CD8-positive, alpha-beta memory T cell (primary cell): Measurements from ENCODE around the gene AOPEP. TPM values are rescaled to one million over a fixed set of nuclear protein-coding genes. Genes with fewer than 3 reads are reported as not detected.
A peak's percentile ranks its signal among the peaks of the same experiment; 100 is the strongest.
"Not testable (repeated sequence)": the region's sequence is repeated elsewhere in the genome, so short reads cannot be mapped to it uniquely, and the experiment has no call there.

ENCODE experiments used
- CTCF ChIA-PET: fragments of 350-600 bp; sonication (Branson Sonifier 250); formaldehyde crosslinking; loops from one replicate; lab custom pipeline; 2021; ENCODE audit warnings: antibody characterized with exemption; lab: Charles Lee
- POLR2A ChIA-PET: fragments of 350-600 bp; sonication (Branson Sonifier 250); formaldehyde crosslinking; loops from one replicate; lab custom pipeline; 2021; ENCODE audit warnings: antibody characterized with exemption; lab: Charles Lee
- DNase-seq, 5 donors: peaks; one replicate each; pipeline versions ENCODE4 v3.0.0 to v3.0.0-alpha.2; 2020 to 2022; ENCODE audit warnings: mixed read lengths in 1 of 5
- H3K27ac ChIP-seq: one replicate; pipeline ENCODE4 v1.7.0; 2013; ENCODE audit warnings: low read depth, mild to moderate bottlenecking, low read length, moderate library complexity
- H3K27me3 ChIP-seq: 2 replicates; pipeline ENCODE4 v1.7.0; 2013; ENCODE audit warnings: low read length, mild to moderate bottlenecking; ENCODE audit not compliant: insufficient read depth, poor library complexity, severe bottlenecking
- H3K36me3 ChIP-seq: 2 replicates; pipeline ENCODE4 v1.7.0; 2013; ENCODE audit warnings: mild to moderate bottlenecking, low read length, moderate library complexity; ENCODE audit not compliant: insufficient read depth
- H3K4me1 ChIP-seq: 2 replicates; pipeline ENCODE4 v1.7.0; 2013; ENCODE audit warnings: mild to moderate bottlenecking, low read length, moderate library complexity; ENCODE audit not compliant: insufficient read depth
- H3K4me3 ChIP-seq: 2 replicates; pipeline ENCODE4 v1.7.0; 2013; ENCODE audit warnings: mild to moderate bottlenecking, low read length
- H3K9me3 ChIP-seq: 2 replicates; pipeline ENCODE4 v1.7.0; 2013; ENCODE audit warnings: mild to moderate bottlenecking, low read length
- H3K27ac Mint-ChIP-seq, 8 donors: one replicate each; pipeline ENCODE4 v1.8.0; 2020 to 2021; ENCODE audit warnings: mixed read lengths in 8 of 8, mild to moderate bottlenecking in 6 of 8, inconsistent platforms in 3 of 8, moderate library complexity in 3 of 8
- H3K27me3 Mint-ChIP-seq, 2 donors: one replicate each; pipeline ENCODE4 v1.8.0; 2020 to 2021; ENCODE audit warnings: mixed read lengths in 2 of 2, mild to moderate bottlenecking in 1 of 2, moderate library complexity in 1 of 2
- H3K36me3 Mint-ChIP-seq, 3 donors: one replicate each; pipeline ENCODE4 v1.8.0; 2020 to 2021; ENCODE audit warnings: mixed read lengths in 3 of 3, inconsistent platforms in 1 of 3, mild to moderate bottlenecking in 1 of 3
- H3K4me1 Mint-ChIP-seq, 3 donors: one replicate each; pipeline ENCODE4 v1.8.0; 2020 to 2021; ENCODE audit warnings: mixed read lengths in 3 of 3, inconsistent platforms in 1 of 3, mild to moderate bottlenecking in 1 of 3
- H3K4me3 Mint-ChIP-seq, 7 donors: one replicate each; pipeline ENCODE4 v1.8.0; 2020 to 2021; ENCODE audit warnings: mixed read lengths in 7 of 7, mild to moderate bottlenecking in 6 of 7, moderate library complexity in 4 of 7, inconsistent platforms in 2 of 7
- H3K9me3 Mint-ChIP-seq, 5 donors: one replicate each; pipeline ENCODE4 v1.8.0; 2020 to 2022; ENCODE audit warnings: mixed read lengths in 5 of 5, mild to moderate bottlenecking in 3 of 5, moderate library complexity in 2 of 5, inconsistent platforms in 1 of 5
- polyA plus RNA-seq: library from polyadenylated mRNA; unstranded; fragments of 300-500 nt; fragmentation: Illumina TruSeq; gene quantifications from one replicate; pipeline ENCODE4 v1.2.3, GENCODE V29; 2021
- total RNA-seq, 2 experiments: library from RNA; stranded (reverse); gene quantifications; one replicate each; pipeline ENCODE4 v1.2.3, GENCODE V29; 2021

Gene AOPEP
- total and polyA plus RNA-seq, 3 experiments from 2014 or later, result 4.2 to 7.1 (median 6.9) TPM

DNA sequence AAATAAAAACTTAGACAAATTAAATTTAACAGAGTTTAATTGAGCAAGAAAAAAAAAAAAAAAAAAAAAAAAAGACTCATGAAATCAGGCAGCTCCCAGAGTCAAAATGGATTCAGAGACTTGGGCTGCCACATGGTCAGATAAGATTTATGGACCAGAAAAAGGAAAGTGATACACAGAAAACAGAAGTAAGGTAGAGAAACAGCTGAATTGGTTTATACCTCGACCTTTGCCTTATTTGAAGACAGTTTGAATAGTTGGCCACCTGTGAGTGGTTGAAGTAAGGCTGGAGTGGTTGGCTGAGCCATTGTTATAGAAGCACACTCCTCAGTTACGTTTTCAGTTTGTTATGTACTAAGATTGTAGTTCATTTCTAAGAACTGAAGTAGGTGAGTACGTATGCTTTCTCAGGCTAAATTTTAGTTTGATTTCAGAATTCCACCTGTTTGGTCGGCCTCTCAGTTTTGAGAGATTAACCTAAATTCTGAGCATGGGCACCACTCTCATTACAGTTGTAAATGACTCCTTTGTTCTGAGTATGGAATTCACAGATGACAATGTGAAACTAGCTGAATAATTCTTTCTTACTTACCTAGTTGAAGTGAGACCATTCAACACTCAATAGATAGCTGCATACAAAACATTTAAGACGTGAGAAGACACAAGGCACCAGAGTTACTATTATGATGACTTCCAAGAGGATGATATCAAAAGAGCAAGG lies 149.0 kb downstream of the AOPEP start:
- H3K27ac Mint-ChIP-seq, result no peak overlapping the region
- H3K4me3 Mint-ChIP-seq, result no peak overlapping the region
- H3K9me3 ChIP-seq, result no peaks in the 10 kb centered on the region
- H3K36me3 Mint-ChIP-seq, result peaks cover 0 to 3% (median 0%) of the 10 kb centered on the region in 3 donors
- H3K4me1 Mint-ChIP-seq, result peaks cover 27 to 35% (median 33%) of the 10 kb centered on the region in 3 donors
- no peak overlapping the region for H3K27ac ChIP-seq
- peaks cover 28% of the 10 kb centered on the region for H3K4me1 ChIP-seq
- ChIA-PET POLR2A (no interaction called here), CTCF (no interaction called here)
- H3K27me3 Mint-ChIP-seq, result no peaks in the 10 kb centered on the region
- no peak overlapping the region for H3K4me3 ChIP-seq
- DNase-seq, result no peak
- H3K36me3 ChIP-seq, result no peaks in the 10 kb centered on the region
- H3K27me3 ChIP-seq, result no peaks in the 10 kb centered on the region
- H3K9me3 Mint-ChIP-seq, result no peaks in the 10 kb centered on the region

DNA sequence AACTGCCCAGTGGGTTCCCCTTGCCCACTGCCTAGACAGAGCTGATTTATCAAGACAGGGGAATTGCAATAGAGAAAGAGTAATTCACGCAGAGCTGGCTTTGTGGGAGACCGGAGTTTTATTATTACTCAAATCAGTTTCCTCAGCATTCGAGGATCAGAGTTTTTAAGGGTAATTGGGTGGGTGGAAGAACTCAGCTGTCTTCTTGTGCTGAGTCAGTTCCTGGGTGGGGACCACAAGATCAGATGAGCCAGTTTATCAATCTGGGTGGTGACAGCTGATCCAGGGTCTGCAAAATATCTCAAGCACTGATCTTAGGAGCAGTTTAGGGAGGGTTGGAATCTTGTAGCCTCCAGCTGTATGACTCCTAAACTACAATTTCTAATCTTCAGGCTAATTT lies 152.3 kb downstream of the AOPEP start:
- H3K36me3 Mint-ChIP-seq, DNase-seq, H3K9me3 Mint-ChIP-seq, CTCF ChIA-PET, H3K4me3 ChIP-seq, H3K27ac Mint-ChIP-seq, H3K36me3 ChIP-seq, H3K27me3 ChIP-seq, H3K9me3 ChIP-seq, H3K27ac ChIP-seq, POLR2A ChIA-PET, H3K27me3 Mint-ChIP-seq: not testable (repeated sequence)
- peaks cover 9 to 16% (median 14%) of the 10 kb centered on the region in 3 donors for H3K4me1 Mint-ChIP-seq
- H3K4me1 ChIP-seq, result peaks cover 12% of the 10 kb centered on the region
- H3K4me3 Mint-ChIP-seq, result peak overlapping the region in 3 of 7 donors; percentile 8 to 16 (median 13)

DNA sequence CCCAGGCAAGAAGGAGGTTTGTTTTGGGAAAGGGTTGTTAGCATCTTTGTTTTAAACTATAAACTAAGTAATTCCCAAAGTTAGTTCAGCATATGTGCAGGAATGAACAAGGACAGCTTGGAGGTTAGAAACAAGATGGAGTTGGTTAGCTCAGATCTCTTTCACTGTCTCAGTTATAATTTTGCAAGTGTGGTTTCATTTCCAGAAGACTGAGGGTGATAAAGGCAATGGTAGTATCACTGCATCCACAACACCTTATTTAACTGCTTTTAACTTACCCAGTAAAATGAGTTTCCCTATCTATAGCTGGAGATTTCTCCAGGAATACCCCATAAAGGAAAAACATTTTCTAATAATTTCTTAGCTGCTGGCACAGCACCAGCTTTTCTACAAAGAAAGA lies 152.7 kb downstream of the AOPEP start:
- no peaks in the 10 kb centered on the region for H3K36me3 ChIP-seq
- peaks cover 12% of the 10 kb centered on the region for H3K4me1 ChIP-seq
- H3K4me3 ChIP-seq, result no peak overlapping the region
- Mint-ChIP-seq H3K27ac (no peak overlapping the region), H3K27me3 (peaks cover 0 to under 1% of the 10 kb centered on the region in 2 donors), H3K36me3 (no peaks in the 10 kb centered on the region), H3K4me3 (peak overlapping the region in 1 of 7 donors; percentile 16), H3K4me1 (peaks cover 9 to 16% (median 14%) of the 10 kb centered on the region in 3 donors), H3K9me3 (no peaks in the 10 kb centered on the region)
- ChIA-PET POLR2A (no interaction called here), CTCF (no interaction called here)
- H3K9me3 ChIP-seq, result no peaks in the 10 kb centered on the region
- no peak overlapping the region for H3K27ac ChIP-seq
- no peak for DNase-seq
- no peaks in the 10 kb centered on the region for H3K27me3 ChIP-seq

DNA sequence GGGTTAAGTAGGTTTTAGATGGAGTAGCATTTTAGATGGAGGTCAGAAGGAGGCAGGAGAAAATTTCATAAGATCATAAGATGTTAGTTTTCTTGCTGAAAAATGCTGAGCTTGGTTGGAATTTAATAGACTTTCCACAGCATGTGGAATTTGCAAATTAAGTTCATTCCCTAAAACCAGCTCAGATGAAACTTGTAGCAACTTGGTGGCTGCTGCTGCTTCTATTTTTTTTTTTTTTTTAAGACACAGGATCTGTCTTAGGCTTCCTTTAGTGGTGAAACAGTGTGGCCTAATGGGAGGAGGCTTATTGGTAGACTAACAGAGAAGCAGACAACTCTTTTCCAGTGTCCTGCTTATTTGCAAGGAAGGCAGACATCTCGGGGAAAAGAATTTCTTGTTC lies 154.5 kb downstream of the AOPEP start:
- DNase-seq, result no peak
- no peak overlapping the region for H3K27ac Mint-ChIP-seq
- CTCF ChIA-PET, result no interaction called here
- Histone ChIP-seq H3K27me3 (no peaks in the 10 kb centered on the region), H3K4me1 (peaks cover 12% of the 10 kb centered on the region), H3K27ac (no peak overlapping the region), H3K9me3 (no peaks in the 10 kb centered on the region), H3K36me3 (no peaks in the 10 kb centered on the region), H3K4me3 (no peak overlapping the region)
- peaks cover 9 to 16% (median 14%) of the 10 kb centered on the region in 3 donors for H3K4me1 Mint-ChIP-seq
- no peak overlapping the region for H3K4me3 Mint-ChIP-seq
- no peaks in the 10 kb centered on the region for H3K9me3 Mint-ChIP-seq
- POLR2A ChIA-PET, result no interaction called here
- H3K27me3 Mint-ChIP-seq, result peaks cover 0 to 3% of the 10 kb centered on the region in 2 donors
- no peaks in the 10 kb centered on the region for H3K36me3 Mint-ChIP-seq

DNA sequence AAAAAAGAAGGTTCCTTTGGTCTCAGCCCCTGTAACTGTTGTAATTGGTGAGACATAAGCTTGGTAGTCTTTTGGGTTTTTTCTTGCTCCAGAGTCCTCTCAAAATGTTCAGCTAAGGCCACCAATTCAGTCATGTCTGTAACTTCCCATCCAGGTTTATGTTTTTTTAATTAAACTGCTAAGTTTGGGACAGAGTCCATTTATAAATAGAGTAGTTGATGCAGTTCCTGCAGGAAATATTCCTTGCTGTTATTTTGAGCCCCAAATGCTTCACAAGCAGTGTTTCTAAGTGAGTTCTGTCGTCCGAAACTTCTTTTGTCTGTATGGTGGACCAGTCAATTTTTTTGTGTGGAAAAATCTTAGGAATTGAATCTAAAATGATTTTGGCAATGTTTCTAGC lies 155.0 kb downstream of the AOPEP start:
- H3K27me3 ChIP-seq, result no peaks in the 10 kb centered on the region
- no peak overlapping the region for H3K27ac ChIP-seq
- Mint-ChIP-seq H3K27ac (no peak overlapping the region), H3K27me3 (peaks cover 0 to 3% of the 10 kb centered on the region in 2 donors), H3K4me3 (no peak overlapping the region), H3K36me3 (no peaks in the 10 kb centered on the region), H3K4me1 (peaks cover 9 to 16% (median 14%) of the 10 kb centered on the region in 3 donors), H3K9me3 (no peaks in the 10 kb centered on the region)
- H3K4me3 ChIP-seq, result no peak overlapping the region
- H3K36me3 ChIP-seq, result no peaks in the 10 kb centered on the region
- H3K4me1 ChIP-seq, result peaks cover 12% of the 10 kb centered on the region
- H3K9me3 ChIP-seq, result no peaks in the 10 kb centered on the region
- POLR2A ChIA-PET, result no interaction called here
- no peak for DNase-seq
- CTCF ChIA-PET, result no interaction called here

DNA sequence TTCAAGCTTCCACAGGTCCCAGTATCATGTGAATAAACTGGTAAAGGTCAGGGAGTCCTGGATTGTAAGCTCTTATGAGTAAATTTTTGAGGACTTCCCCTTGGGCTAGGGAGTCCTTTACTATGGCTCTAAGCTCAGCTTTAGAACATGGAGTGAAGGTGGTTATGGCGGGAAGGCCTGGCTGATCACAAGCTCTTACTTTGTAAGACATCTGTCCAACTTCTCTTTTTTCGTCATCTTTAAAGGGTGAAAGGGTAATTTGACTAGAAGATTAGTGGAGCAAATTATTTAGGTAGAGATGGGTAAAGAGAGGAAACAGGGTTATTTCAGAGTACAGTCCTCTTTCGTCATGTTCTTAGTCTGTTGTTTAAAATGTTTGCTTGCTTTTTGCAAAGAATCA lies 155.4 kb downstream of the AOPEP start:
- Mint-ChIP-seq H3K27ac (no peak overlapping the region), H3K9me3 (no peaks in the 10 kb centered on the region), H3K4me1 (peaks cover 9 to 16% (median 14%) of the 10 kb centered on the region in 3 donors), H3K27me3 (peaks cover 0 to 3% of the 10 kb centered on the region in 2 donors), H3K36me3 (no peaks in the 10 kb centered on the region), H3K4me3 (no peak overlapping the region)
- CTCF ChIA-PET, result no interaction called here
- no peak for DNase-seq
- Histone ChIP-seq H3K4me1 (peaks cover 12% of the 10 kb centered on the region), H3K9me3 (no peaks in the 10 kb centered on the region), H3K27ac (no peak overlapping the region), H3K36me3 (no peaks in the 10 kb centered on the region), H3K27me3 (no peaks in the 10 kb centered on the region), H3K4me3 (no peak overlapping the region)
- POLR2A ChIA-PET, result no interaction called here

DNA sequence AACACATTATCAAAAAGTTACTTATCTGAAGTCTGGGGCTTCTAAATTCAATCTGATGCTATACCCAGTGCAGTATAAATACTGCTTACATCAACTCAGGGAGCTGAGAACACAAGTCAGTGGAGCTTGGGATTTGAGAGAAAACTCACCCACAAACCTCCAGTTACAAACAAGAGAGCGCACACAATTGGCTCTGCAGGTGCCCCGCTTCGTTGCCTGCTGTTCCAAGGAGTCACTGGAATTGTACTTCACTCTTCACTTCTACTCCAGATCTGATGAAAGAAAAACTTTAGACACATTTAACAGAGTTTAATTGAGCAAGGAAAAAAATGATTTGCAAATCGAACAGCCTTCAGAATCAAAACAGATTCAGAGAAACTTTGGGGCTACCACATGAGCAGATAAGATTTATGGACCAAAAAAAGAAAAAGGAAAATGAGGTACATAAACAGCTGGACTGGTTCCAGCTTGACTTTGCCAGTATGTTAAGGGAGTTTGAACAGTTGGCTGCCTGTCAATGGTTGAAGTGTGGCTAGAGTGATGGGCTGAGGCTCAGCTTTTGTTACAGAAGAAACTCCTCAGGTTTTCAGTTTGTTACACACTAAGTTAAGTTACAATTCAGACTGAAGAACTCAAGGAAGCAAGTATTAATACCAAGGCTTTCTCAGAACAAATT lies 156.6 kb downstream of the AOPEP start:
- Histone ChIP-seq H3K27ac (no peak overlapping the region), H3K36me3 (no peaks in the 10 kb centered on the region), H3K4me3 (no peak overlapping the region), H3K27me3 (no peaks in the 10 kb centered on the region), H3K4me1 (peaks cover 11% of the 10 kb centered on the region), H3K9me3 (no peaks in the 10 kb centered on the region)
- Mint-ChIP-seq H3K27ac (peak overlapping the region in 2 of 8 donors; percentile 29 to 36), H3K4me1 (peaks cover 9 to 14% (median 14%) of the 10 kb centered on the region in 3 donors), H3K27me3 (peaks cover 0 to 3% of the 10 kb centered on the region in 2 donors), H3K9me3 (no peaks in the 10 kb centered on the region), H3K4me3 (no peak overlapping the region), H3K36me3 (no peaks in the 10 kb centered on the region)
- DNase-seq, result no peak
- POLR2A ChIA-PET, result no interaction called here
- CTCF ChIA-PET, result no interaction called here

DNA sequence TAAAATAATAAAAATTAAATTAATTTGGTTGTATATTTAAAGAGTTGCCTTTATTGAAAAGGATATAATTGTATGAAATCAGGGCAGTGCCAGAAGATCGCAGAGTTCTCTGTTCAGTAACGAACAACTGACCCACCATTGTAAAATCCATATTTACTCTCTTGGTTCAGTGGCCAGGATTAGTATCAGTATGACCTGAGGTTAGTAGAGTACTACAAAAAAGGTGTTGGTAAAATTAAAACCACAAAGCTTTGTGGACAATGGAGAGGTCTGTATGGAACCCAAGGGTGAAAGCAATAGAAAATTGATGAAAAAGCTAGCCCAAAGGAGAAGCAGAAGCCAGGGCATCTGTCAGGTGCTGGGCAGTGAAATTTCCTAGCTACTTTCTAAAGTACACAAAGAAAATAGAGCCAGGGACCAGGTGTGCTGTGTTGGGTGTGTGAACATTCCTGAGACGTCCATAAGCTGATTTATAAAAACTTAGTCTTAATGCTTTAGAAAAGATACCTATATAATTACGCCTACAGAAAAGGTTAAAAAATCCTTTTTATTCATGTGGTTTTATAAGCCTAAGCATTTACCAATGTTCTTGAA lies 159.5 kb downstream of the AOPEP start:
- Histone ChIP-seq H3K27ac (no peak overlapping the region), H3K9me3 (no peaks in the 10 kb centered on the region), H3K27me3 (no peaks in the 10 kb centered on the region), H3K4me1 (no peaks in the 10 kb centered on the region), H3K36me3 (no peaks in the 10 kb centered on the region), H3K4me3 (no peak overlapping the region)
- H3K4me1 Mint-ChIP-seq, result no peaks in the 10 kb centered on the region
- peaks cover 0 to 7% (median 6%) of the 10 kb centered on the region in 5 donors for H3K9me3 Mint-ChIP-seq
- peaks cover 3 to 16% (median 3%) of the 10 kb centered on the region in 3 donors for H3K36me3 Mint-ChIP-seq
- H3K27ac Mint-ChIP-seq, result no peak overlapping the region
- peaks cover 0 to 3% of the 10 kb centered on the region in 2 donors for H3K27me3 Mint-ChIP-seq
- no peak overlapping the region for H3K4me3 Mint-ChIP-seq
- CTCF ChIA-PET, result no interaction called here
- POLR2A ChIA-PET, result no interaction called here
- no peak for DNase-seq
